SJCRH30 (cell line): ENCODE measurements around the gene RABGAP1L. TPM values are rescaled to one million over a fixed set of nuclear protein-coding genes. Genes with fewer than 3 reads are reported as not detected.
"Not testable (repeated sequence)": the region's sequence is repeated elsewhere in the genome, so short reads cannot be mapped to it uniquely, and the experiment has no call there.

Experiments
- DNase-seq, 2 experiments: peaks; one replicate each; pipeline ENCODE4 v3.0.0-alpha.2; 2015 to 2020
- H3K27ac ChIP-seq: fragments of 250-450 bp; sonication (Bioruptor Pico); 2 replicates; pipeline ENCODE4 v1.5.1; 2020; ENCODE audit warnings: mild to moderate bottlenecking, moderate library complexity
- H3K27me3 ChIP-seq: fragments of 250-450 bp; sonication (Bioruptor Pico); 2 replicates; pipeline ENCODE4 v1.5.1; 2020; ENCODE audit warnings: mild to moderate bottlenecking, moderate library complexity
- H3K36me3 ChIP-seq: fragments of 250-450 bp; sonication (Bioruptor Pico); 2 replicates; pipeline ENCODE4 v1.5.1; 2020; ENCODE audit warnings: mild to moderate bottlenecking, moderate library complexity
- H3K4me1 ChIP-seq: fragments of 250-450 bp; sonication (Bioruptor Pico); 2 replicates; pipeline ENCODE4 v1.5.1; 2020; ENCODE audit warnings: mild to moderate bottlenecking, moderate library complexity
- H3K4me3 ChIP-seq: fragments of 250-450 bp; sonication (Bioruptor Pico); 2 replicates; pipeline ENCODE4 v1.5.1; 2020; ENCODE audit warnings: mild to moderate bottlenecking, moderate library complexity
- H3K9me3 ChIP-seq: fragments of 250-450 bp; sonication (Bioruptor Pico); replicated peaks from 2 replicates; pipeline ENCODE4 v1.5.1; 2020; ENCODE audit warnings: mild to moderate bottlenecking, moderate library complexity
- total RNA-seq: library from RNA; depleted of rRNA; stranded (reverse); fragments of >200 nt; shearing (Covaris generic); gene quantifications from 2 replicates; pipeline ENCODE4 v1.2.3, GENCODE V29; 2014; rRNA removed

RABGAP1L gene
- total RNA-seq, 1 experiment from 2014 or later = 22.6 TPM

GRCh38 chr1:175024773-175025172 is 865.5 kb downstream of the RABGAP1L start:
- Histone ChIP-seq H3K4me3 (no peak overlapping the region), H3K36me3 (no peaks in the 10 kb centered on the region), H3K9me3 (no peaks in the 10 kb centered on the region), H3K27ac (no peak overlapping the region), H3K27me3 (no peaks in the 10 kb centered on the region), H3K4me1 (no peaks in the 10 kb centered on the region)
- DNase-seq = no peak

- Histone ChIP-seq H3K4me3 (no peak overlapping the region), H3K27ac (no peak overlapping the region), H3K9me3 (no peaks in the 10 kb centered on the region), H3K4me1 (no peaks in the 10 kb centered on the region; the same call in 1 of the 2 replicates), H3K27me3 (no peaks in the 10 kb centered on the region), H3K36me3 (no peaks in the 10 kb centered on the region)
- peak in 1 of 2 experiments; percentile 7 for DNase-seq
Measured at GRCh38 chr1:175033953-175034352, 874.6 kb downstream of the RABGAP1L start.

GRCh38 chr1:175034775-175035174 is 875.5 kb downstream of the RABGAP1L start:
- Histone ChIP-seq H3K27me3 (no peaks in the 10 kb centered on the region), H3K27ac (no peak overlapping the region), H3K4me1 (no peaks in the 10 kb centered on the region; the same call in 1 of the 2 replicates), H3K4me3 (no peak overlapping the region), H3K9me3 (no peaks in the 10 kb centered on the region), H3K36me3 (no peaks in the 10 kb centered on the region)
- DNase-seq = no peak

DNA sequence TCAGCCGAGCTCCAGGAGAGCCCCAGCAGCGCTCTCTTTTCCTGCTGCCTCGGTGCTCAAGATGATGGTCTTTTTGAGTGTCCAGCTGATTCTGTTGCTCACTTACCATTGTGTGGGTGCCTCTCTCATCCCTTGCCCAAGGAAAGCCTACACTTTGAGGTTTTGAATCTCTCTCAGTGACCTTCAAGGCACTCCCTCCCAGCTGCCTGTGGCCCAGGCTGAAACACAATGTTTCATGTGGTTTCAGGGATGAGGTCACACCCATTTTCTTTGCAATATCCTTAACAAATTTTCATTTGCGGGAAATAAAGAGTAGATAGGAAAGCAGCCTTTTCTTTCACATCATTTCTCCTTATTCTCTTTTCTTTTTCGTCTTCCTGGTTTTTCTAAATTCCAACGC is 876.5 kb downstream of the RABGAP1L start:
- H3K36me3 ChIP-seq = no peaks in the 10 kb centered on the region
- DNase-seq = no peak
- H3K9me3 ChIP-seq = no peaks in the 10 kb centered on the region
- H3K4me1 ChIP-seq = no peaks in the 10 kb centered on the region; the same call in 1 of the 2 replicates
- no peak overlapping the region for H3K4me3 ChIP-seq
- no peaks in the 10 kb centered on the region for H3K27me3 ChIP-seq
- H3K27ac ChIP-seq = no peak overlapping the region

- no peak for DNase-seq
- Histone ChIP-seq H3K27ac (no peak overlapping the region), H3K4me1 (peaks cover 5% of the 10 kb centered on the region; the same call in 1 of the 2 replicates), H3K4me3 (no peak overlapping the region), H3K9me3 (no peaks in the 10 kb centered on the region), H3K27me3 (no peaks in the 10 kb centered on the region), H3K36me3 (no peaks in the 10 kb centered on the region)
Measured at GRCh38 chr1:175036476-175036875, 877.2 kb downstream of the RABGAP1L start.

GRCh38 chr1:175037416-175037815 is 878.1 kb downstream of the RABGAP1L start:
- Histone ChIP-seq H3K27ac (no peak overlapping the region), H3K4me1 (peaks cover 5% of the 10 kb centered on the region; the same call in 1 of the 2 replicates), H3K36me3 (no peaks in the 10 kb centered on the region), H3K27me3 (no peaks in the 10 kb centered on the region), H3K4me3 (no peak overlapping the region), H3K9me3 (no peaks in the 10 kb centered on the region)
- DNase-seq = no peak

- no peak overlapping the region for H3K27ac ChIP-seq
- no peaks in the 10 kb centered on the region for H3K9me3 ChIP-seq
- DNase-seq = no peak
- no peaks in the 10 kb centered on the region for H3K27me3 ChIP-seq
- no peak overlapping the region for H3K4me3 ChIP-seq
- H3K4me1 ChIP-seq = peaks cover 16% of the 10 kb centered on the region
- H3K36me3 ChIP-seq = no peaks in the 10 kb centered on the region
Measured at GRCh38 chr1:175040324-175040879, 881.1 kb downstream of the RABGAP1L start.

- Histone ChIP-seq H3K4me3 (no peak overlapping the region), H3K36me3 (no peaks in the 10 kb centered on the region), H3K4me1 (peaks cover 16% of the 10 kb centered on the region), H3K9me3 (no peaks in the 10 kb centered on the region), H3K27ac (no peak overlapping the region), H3K27me3 (no peaks in the 10 kb centered on the region)
- DNase-seq = no peak
Measured at GRCh38 chr1:175042650-175043049, 883.3 kb downstream of the RABGAP1L start.

DNA sequence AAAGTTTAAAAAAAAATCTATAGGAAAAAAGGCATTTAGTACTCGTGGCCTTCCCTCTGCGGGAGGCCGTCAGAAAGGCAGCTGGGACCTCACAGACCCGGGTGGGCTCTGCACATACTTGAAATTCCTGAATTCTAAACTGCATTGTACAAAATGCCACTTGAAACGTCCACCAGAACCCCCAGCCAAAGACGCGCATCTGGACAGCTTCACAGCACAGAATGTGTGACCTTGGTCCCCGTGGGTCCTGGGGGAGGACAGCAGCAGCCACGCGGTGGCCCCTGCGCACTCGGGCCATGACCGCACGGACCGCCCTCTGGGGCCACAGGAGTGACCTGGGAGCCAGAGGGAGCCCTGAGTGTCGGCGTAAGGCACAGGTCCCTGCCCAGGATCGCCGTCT is 884.5 kb downstream of the RABGAP1L start:
- H3K4me3 ChIP-seq = peak overlapping the region; percentile 45
- no peaks in the 10 kb centered on the region for H3K36me3 ChIP-seq
- H3K4me1 ChIP-seq = peaks cover 16% of the 10 kb centered on the region
- no peaks in the 10 kb centered on the region for H3K9me3 ChIP-seq
- DNase-seq = peak; percentile 54 to 64
- peak overlapping the region; percentile 58 for H3K27ac ChIP-seq
- H3K27me3 ChIP-seq = no peaks in the 10 kb centered on the region

GRCh38 chr1:175044591-175044990 is 885.3 kb downstream of the RABGAP1L start:
- Histone ChIP-seq H3K4me3 (peak overlapping the region; percentile 45; the same call in 1 of the 2 replicates), H3K4me1 (peaks cover 16% of the 10 kb centered on the region)
- not testable (repeated sequence) for H3K27ac ChIP-seq

More at GRCh38 chr1:175044591-175044990, 885.3 kb downstream of the RABGAP1L start:
- not testable (repeated sequence) for H3K27me3 ChIP-seq, DNase-seq, H3K36me3 ChIP-seq, H3K9me3 ChIP-seq

Other genes with a start within 250 kb of the RABGAP1L start
- gene SERPINC1, start 242.2 kb upstream of the RABGAP1L start, total RNA-seq = 0.22 and 1.6 TPM in 2 replicates
- 22.6 and 25.6 TPM in 2 replicates for gene RC3H1, start 137.2 kb upstream of the RABGAP1L start, total RNA-seq